AG09309 (cell line): ENCODE measurements around the gene TMEM161B.

Experiments
- DNase-seq: peaks from one replicate; pipeline ENCODE4 v3.0.0-alpha.2; 2010; ENCODE audit warnings: low read depth
- H3K4me3 ChIP-seq: 2 replicates; pipeline ENCODE4 v1.5.1; 2011; ENCODE audit warnings: mild to moderate bottlenecking, low read depth, low read length, moderate library complexity; ENCODE audit not compliant: control insufficient read depth
- CTCF ChIP-seq: IDR thresholded peaks from 2 replicates; pipeline ENCODE4 v1.5.1; 2011; ENCODE audit warnings: mild to moderate bottlenecking, low read depth, low read length, inconsistent platforms; ENCODE audit not compliant: insufficient read depth, control insufficient read depth; ENCODE audit errors: missing control alignments

TMEM161B gene

DNA sequence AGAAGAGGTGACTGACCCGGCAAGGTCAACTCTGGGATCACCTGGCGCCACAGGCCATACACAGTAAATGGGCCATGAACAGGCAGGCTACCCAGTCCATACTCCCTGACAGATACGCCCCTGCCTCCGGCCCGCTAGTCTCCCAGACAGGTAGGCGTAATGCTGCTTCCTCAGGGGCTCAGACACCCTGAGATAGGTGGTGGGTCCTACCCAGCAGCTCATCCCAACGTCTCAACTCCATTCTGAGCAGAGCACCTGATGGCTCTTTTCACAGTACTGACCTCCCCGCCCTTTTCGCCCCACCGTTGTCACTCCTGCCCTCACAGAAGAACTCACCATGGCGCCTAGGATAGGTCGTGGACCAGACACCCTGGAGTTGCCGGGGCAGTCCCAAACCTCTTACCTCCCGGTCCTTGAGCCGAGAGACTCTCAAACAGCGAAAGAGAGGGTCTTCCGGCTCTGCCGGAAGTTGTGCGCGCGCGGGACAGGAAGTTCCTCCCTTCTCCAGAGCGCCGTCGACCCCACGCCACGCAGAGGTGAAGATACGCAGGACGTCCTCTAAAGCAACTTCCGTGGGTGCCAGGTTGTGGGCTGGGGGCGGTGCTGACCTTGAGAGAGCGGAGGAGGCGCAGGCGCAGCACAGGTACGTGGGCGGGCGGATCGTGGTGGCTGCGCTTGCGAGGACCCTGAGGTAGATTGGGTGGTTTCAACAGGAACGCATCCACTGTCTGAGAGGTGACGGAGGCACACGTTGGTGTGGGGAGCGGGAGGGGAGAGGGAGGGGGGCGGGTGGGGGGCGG, at the start of gene TMEM161B:
TSS of gene TMEM161B (minus strand) at position 461 of the 800 bp plus-strand sequence. CDS start at position 339, 122 bp downstream.
- DNase-seq: peak; percentile 28
- peak within 1 kb of the TSS; percentile 99 for H3K4me3 ChIP-seq
- TF ChIP-seq CTCF: no peak

GRCh38 chr5:88304356-88304755, 35.7 kb upstream of the TMEM161B start:
- TF ChIP-seq CTCF: no peak
- no peak for DNase-seq

GRCh38 chr5:88298425-88298824, 29.8 kb upstream of the TMEM161B start:
- no peak for DNase-seq
- no peak for TF ChIP-seq CTCF
- no peak overlapping the region for H3K4me3 ChIP-seq

More at GRCh38 chr5:88304356-88304755, 35.7 kb upstream of the TMEM161B start:
- H3K4me3 ChIP-seq: no peak overlapping the region

GRCh38 chr5:88290801-88291200, 22.2 kb upstream of the TMEM161B start:
- no peak for DNase-seq
- no peak for TF ChIP-seq CTCF
- no peak overlapping the region for H3K4me3 ChIP-seq

GRCh38 chr5:88288528-88289197, 20.0 kb upstream of the TMEM161B start:
- no peak overlapping the region for H3K4me3 ChIP-seq
- no peak for TF ChIP-seq CTCF
- DNase-seq: no peak

DNA sequence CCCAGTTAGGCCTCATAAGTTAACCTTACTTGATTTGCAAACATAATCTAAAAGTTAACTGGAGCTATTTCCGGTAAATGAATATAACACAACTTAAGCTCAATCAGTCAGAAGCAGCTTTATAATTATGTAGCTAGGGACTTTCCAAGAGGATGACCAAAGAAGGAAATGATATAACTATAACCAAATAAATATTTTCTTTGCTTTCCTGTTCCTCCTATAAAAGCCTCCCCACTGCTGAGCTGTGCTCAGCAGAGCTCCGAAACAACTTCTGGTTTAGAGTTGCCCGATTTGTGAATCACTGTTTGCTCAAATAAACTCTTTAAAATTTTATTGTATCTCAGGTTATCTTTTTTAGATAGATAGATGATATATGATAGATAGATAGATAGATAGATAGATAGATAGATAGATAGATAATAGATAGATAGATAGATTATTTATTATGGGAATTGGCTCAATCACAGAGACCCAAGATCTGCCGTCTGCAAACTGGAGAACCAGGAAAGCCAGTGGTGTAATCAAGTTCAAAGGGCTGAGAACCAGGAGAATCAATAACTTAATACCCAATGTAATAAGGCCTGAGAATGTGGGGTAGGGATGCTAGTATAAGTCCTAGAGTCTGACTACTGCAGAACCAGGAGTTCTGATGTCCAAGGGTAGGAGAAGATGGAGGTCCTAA, 19.3 kb upstream of the TMEM161B start:
- no peak overlapping the region for H3K4me3 ChIP-seq
- TF ChIP-seq CTCF: no peak
- no peak for DNase-seq
